Mammary epithelial cell (primary cell): ENCODE data around the gene FHL3.

Experiments used
- EZH2 ChIP-seq: IDR thresholded peaks from 2 replicates; pipeline ENCODE4 v1.6.1; 2012; ENCODE audit warnings: low read length, inconsistent platforms, borderline replicate concordance
- TF ChIP-seq, protein P1 (sequence below), 2 donors: IDR thresholded peaks in 1 of 2; conservative IDR thresholded peaks in 1 of 2; 2 replicates each; pipeline ENCODE4 v1.5.1; 2011 to 2012; ENCODE audit warnings: inconsistent platforms in 2 of 2, low read length in 2 of 2, mild to moderate bottlenecking in 2 of 2, control low read depth in 1 of 2, low read depth in 1 of 2; ENCODE audit not compliant: insufficient read depth in 1 of 2; ENCODE audit errors: extremely low read depth in 1 of 2

DNA sequence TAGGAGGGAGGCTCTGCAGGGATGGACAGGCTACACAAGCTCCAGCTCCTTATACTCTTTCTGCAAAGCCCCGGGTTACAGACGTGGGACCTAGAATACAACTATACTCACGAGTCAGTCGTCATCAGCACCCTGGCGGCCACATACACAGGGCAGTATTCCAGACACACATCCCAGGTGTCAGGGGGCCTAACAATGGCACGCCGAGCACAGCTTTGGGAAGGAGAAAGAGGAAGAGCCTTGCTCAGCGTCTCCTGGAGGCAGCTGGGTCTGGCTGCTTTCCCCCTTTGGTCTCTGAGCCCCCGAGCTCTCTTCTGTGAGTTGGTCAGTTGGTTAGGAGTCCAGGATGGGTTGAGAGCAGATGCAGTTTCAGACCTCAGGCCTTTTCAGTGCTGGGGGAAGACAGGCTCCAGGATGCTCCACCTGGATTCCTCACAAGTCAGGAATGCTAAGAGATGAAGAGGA, 45.8 kb upstream of the FHL3 start:
- TF ChIP-seq, protein P1, sequence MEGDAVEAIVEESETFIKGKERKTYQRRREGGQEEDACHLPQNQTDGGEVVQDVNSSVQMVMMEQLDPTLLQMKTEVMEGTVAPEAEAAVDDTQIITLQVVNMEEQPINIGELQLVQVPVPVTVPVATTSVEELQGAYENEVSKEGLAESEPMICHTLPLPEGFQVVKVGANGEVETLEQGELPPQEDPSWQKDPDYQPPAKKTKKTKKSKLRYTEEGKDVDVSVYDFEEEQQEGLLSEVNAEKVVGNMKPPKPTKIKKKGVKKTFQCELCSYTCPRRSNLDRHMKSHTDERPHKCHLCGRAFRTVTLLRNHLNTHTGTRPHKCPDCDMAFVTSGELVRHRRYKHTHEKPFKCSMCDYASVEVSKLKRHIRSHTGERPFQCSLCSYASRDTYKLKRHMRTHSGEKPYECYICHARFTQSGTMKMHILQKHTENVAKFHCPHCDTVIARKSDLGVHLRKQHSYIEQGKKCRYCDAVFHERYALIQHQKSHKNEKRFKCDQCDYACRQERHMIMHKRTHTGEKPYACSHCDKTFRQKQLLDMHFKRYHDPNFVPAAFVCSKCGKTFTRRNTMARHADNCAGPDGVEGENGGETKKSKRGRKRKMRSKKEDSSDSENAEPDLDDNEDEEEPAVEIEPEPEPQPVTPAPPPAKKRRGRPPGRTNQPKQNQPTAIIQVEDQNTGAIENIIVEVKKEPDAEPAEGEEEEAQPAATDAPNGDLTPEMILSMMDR (conservative IDR thresholded peaks at IDR 0.05 in 1 of 2, IDR thresholded peaks at IDR 0.05 in 1 of 2; ENCODE audit: extremely low read depth in 1 of 2, insufficient read depth in 1 of 2, low read depth in 1 of 2, low read length in 2 of 2), result no peak
- no peak for TF ChIP-seq EZH2
